GM23338 (cell line): ENCODE results near the gene PTPRN2. TPM values are rescaled to one million over a fixed set of nuclear protein-coding genes. Genes with fewer than 3 reads are reported as not detected.

Source experiments
- ATAC-seq: fragments of 200-7000 bp; cut with Tn5 transposase; 3 replicates; pipeline ENCODE4 v1.9.1; 2020
- DNase-seq: peaks from one replicate; pipeline ENCODE4 v3.0.0-alpha.2; 2015; ENCODE audit warnings: low spot score
- H2AFZ ChIP-seq: fragments of 200-600 bp; sonication (generic); 2 replicates; pipeline ENCODE4 v1.8.0; 2016; ENCODE audit warnings: antibody characterized with exemption, mild to moderate bottlenecking, moderate library complexity
- H3F3A ChIP-seq: fragments of 200-600 bp; sonication (generic); replicated peaks from 2 replicates; pipeline ENCODE4 v1.8.0; 2017; ENCODE audit warnings: antibody characterized with exemption, mixed run types, low read depth
- H3K27ac ChIP-seq: fragments of 200-600 bp; sonication (generic); 2 replicates; pipeline ENCODE4 v1.6.1; 2016; ENCODE audit warnings: low read depth
- H3K27me3 ChIP-seq: fragments of 200-600 bp; sonication (generic); 2 replicates; pipeline ENCODE4 v1.8.0; 2016; ENCODE audit warnings: mild to moderate bottlenecking, mixed run types, moderate library complexity; ENCODE audit not compliant: insufficient read depth
- H3K36me3 ChIP-seq: fragments of 200-600 bp; sonication (generic); 2 replicates; pipeline ENCODE4 v1.8.0; 2016; ENCODE audit warnings: mild to moderate bottlenecking; ENCODE audit not compliant: insufficient read depth
- H3K4me1 ChIP-seq: fragments of 200-600 bp; sonication (generic); 2 replicates; pipeline ENCODE4 v1.8.0; 2016; ENCODE audit warnings: mild to moderate bottlenecking, moderate library complexity; ENCODE audit not compliant: insufficient read depth
- H3K4me2 ChIP-seq: fragments of 200-600 bp; sonication (generic); 2 replicates; pipeline ENCODE4 v1.7.1; 2017; ENCODE audit warnings: mixed run types
- H3K4me3 ChIP-seq: fragments of 200-600 bp; sonication (generic); 2 replicates; pipeline ENCODE4 v1.6.1; 2016; ENCODE audit warnings: mixed run types
- H3K79me2 ChIP-seq: fragments of 200-600 bp; sonication (generic); replicated peaks from 2 replicates; pipeline ENCODE4 v1.8.0; 2017; ENCODE audit warnings: mild to moderate bottlenecking; ENCODE audit not compliant: insufficient read depth
- H3K9me2 ChIP-seq: fragments of 200-600 bp; sonication (generic); 2 replicates; pipeline ENCODE4 v1.8.0; 2017; ENCODE audit not compliant: insufficient read depth
- H4K20me1 ChIP-seq: fragments of 200-600 bp; sonication (generic); replicated peaks from 2 replicates; pipeline ENCODE4 v1.8.0; 2017; ENCODE audit warnings: mild to moderate bottlenecking; ENCODE audit not compliant: insufficient read depth
- H3K27ac Mint-ChIP-seq: 2 replicates; pipeline ENCODE4 v1.8.0; 2020; ENCODE audit warnings: inconsistent platforms, mild to moderate bottlenecking, moderate library complexity, mixed read lengths
- H3K27me3 Mint-ChIP-seq: 3 replicates; pipeline ENCODE4 v1.8.0; 2022; ENCODE audit warnings: low read depth, mild to moderate bottlenecking, moderate library complexity, mixed read lengths, inconsistent platforms; ENCODE audit not compliant: insufficient read depth, poor library complexity
- H3K36me3 Mint-ChIP-seq: 3 replicates; pipeline ENCODE4 v1.8.0; 2021; ENCODE audit warnings: low read depth, mild to moderate bottlenecking, inconsistent platforms, moderate library complexity, mixed read lengths
- H3K4me1 Mint-ChIP-seq: 3 replicates; pipeline ENCODE4 v1.8.0; 2020; ENCODE audit warnings: mild to moderate bottlenecking, inconsistent platforms, mixed read lengths
- H3K4me3 Mint-ChIP-seq: 3 replicates; pipeline ENCODE4 v1.8.0; 2021; ENCODE audit warnings: moderate library complexity, mild to moderate bottlenecking, inconsistent platforms, mixed read lengths
- H3K9me3 Mint-ChIP-seq: 3 replicates; pipeline ENCODE4 v1.8.0; 2020; ENCODE audit warnings: moderate library complexity, mild to moderate bottlenecking, inconsistent platforms, mixed read lengths
- CREB1 ChIP-seq: fragments of 250-450 bp; sonication (Bioruptor Pico); IDR thresholded peaks from 2 replicates; pipeline ENCODE4 v1.5.0; 2020; ENCODE audit warnings: low read depth, mild to moderate bottlenecking, moderate library complexity
- CTCF ChIP-seq, 2 experiments: fragments of 200-600 bp in 1 of 2; sonication (generic) in 1 of 2; conservative IDR thresholded peaks; 2 replicates each; pipeline versions ENCODE4 v1.5.1 to v1.6.1; 2016 to 2017; ENCODE audit warnings: antibody characterized with exemption in 2 of 2, low read depth in 2 of 2, mild to moderate bottlenecking in 2 of 2, moderate library complexity in 1 of 2
- ETS1 ChIP-seq: IDR thresholded peaks from 2 replicates; pipeline ENCODE4 v1.6.1; 2016; ENCODE audit warnings: antibody characterized with exemption
- EZH2 ChIP-seq: fragments of 200-600 bp; sonication (generic); IDR thresholded peaks from one replicate; pipeline ENCODE4 v1.8.0; 2017; ENCODE audit warnings: antibody characterized with exemption, mild to moderate bottlenecking, low read depth; ENCODE audit not compliant: unreplicated experiment
- JUNB ChIP-seq: IDR thresholded peaks from one replicate; pipeline ENCODE4 v1.6.1; 2016; ENCODE audit warnings: antibody characterized with exemption; ENCODE audit not compliant: unreplicated experiment
- POLR2AphosphoS5 ChIP-seq: IDR thresholded peaks from 2 replicates; pipeline ENCODE4 v1.6.1; 2016; ENCODE audit warnings: antibody characterized with exemption, low read depth
- STAT1 ChIP-seq: IDR thresholded peaks from one replicate; pipeline ENCODE4 v1.6.1; 2016; ENCODE audit warnings: antibody characterized with exemption; ENCODE audit not compliant: unreplicated experiment
- ZNF462 ChIP-seq: fragments of 250-450 bp; sonication (Bioruptor Pico); IDR thresholded peaks from 2 replicates; pipeline ENCODE4 v1.5.0; 2020; ENCODE audit warnings: mild to moderate bottlenecking, moderate library complexity
- polyA plus RNA-seq: library from polyadenylated mRNA; unstranded; fragments of >200 nt; fragmentation: Nextera tagmentation; extraction: Ambion mirVana; gene quantifications from 2 replicates; pipeline ENCODE4 v1.2.1, GENCODE V29; 2016
- total RNA-seq: library from RNA; depleted of rRNA; stranded (reverse); fragments of >200 nt; shearing (Covaris generic); gene quantifications from 2 replicates; pipeline ENCODE4 v1.2.3, GENCODE V29; 2014
- TF ChIP-seq, protein P1 (sequence below): IDR thresholded peaks from one replicate; pipeline ENCODE4 v1.6.1; 2018; ENCODE audit warnings: antibody characterized with exemption; ENCODE audit not compliant: unreplicated experiment

PTPRN2 gene
- total and polyA plus RNA-seq, 2 experiments from 2014 or later: 0.87 to 4.0 TPM

DNA sequence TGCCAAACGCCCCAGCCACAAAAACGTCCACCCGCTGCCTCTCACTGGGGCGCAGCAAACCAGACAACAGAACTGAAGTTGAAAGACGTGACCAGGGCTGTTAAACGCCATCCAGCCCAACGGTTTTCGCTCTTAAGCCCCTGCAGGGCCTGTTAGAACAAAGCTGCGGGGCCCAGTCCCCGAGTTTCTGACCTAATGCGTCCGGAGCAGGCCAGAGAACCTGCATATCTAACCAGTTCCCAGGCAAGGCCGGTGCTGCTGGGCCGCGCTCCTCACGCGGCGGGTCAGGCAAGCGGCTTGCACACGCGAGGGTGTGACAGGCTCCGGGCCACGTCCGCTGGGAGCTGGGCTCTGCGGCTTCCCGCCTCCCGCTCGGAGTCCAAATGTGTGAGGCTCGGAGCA is 87.0 kb downstream of the PTPRN2 start:
- H3K36me3 ChIP-seq: no peaks in the 10 kb centered on the region
- Mint-ChIP-seq H3K4me3 (no peak overlapping the region), H3K36me3 (peaks cover 12% of the 10 kb centered on the region), H3K27ac (no peak overlapping the region), H3K9me3 (peaks cover 69% of the 10 kb centered on the region), H3K4me1 (peaks cover 15% of the 10 kb centered on the region), H3K27me3 (peaks cover 11% of the 10 kb centered on the region)
- 0 out of 2 replicates have a peak, but pooled peaks cover 10% of the 10 kb centered on the region for H3F3A ChIP-seq
- 0 out of 2 replicates have a peak overlapping the region, but pooled peaks have one; percentile 59 for H3K4me2 ChIP-seq
- H2AFZ ChIP-seq: peak overlapping the region; percentile 49; the same call in 1 of the 2 replicates
- H3K79me2 ChIP-seq: no peaks in the 10 kb centered on the region
- H3K4me3 ChIP-seq: no peak overlapping the region
- DNase-seq: peak; percentile 71
- H3K27me3 ChIP-seq: no peaks in the 10 kb centered on the region
- peak; percentile 74 for ATAC-seq
- peak overlapping the region; percentile 52; the same call in 1 of the 2 replicates for H3K27ac ChIP-seq
- peaks cover 27% of the 10 kb centered on the region for H3K4me1 ChIP-seq
- no peaks in the 10 kb centered on the region for H3K9me2 ChIP-seq
- TF ChIP-seq ZNF462 (CRISPR knock-in tag) (no peak), ETS1 (no peak), POLR2AphosphoS5 (no peak), CTCF (conservative IDR thresholded peaks at IDR 0.05; ENCODE audit: low read depth in 2 of 2) (no peak), STAT1 (no peak), JUNB (no peak), EZH2 (no peak), CREB1 (CRISPR knock-in tag) (no peak)
- TF ChIP-seq, protein P1, sequence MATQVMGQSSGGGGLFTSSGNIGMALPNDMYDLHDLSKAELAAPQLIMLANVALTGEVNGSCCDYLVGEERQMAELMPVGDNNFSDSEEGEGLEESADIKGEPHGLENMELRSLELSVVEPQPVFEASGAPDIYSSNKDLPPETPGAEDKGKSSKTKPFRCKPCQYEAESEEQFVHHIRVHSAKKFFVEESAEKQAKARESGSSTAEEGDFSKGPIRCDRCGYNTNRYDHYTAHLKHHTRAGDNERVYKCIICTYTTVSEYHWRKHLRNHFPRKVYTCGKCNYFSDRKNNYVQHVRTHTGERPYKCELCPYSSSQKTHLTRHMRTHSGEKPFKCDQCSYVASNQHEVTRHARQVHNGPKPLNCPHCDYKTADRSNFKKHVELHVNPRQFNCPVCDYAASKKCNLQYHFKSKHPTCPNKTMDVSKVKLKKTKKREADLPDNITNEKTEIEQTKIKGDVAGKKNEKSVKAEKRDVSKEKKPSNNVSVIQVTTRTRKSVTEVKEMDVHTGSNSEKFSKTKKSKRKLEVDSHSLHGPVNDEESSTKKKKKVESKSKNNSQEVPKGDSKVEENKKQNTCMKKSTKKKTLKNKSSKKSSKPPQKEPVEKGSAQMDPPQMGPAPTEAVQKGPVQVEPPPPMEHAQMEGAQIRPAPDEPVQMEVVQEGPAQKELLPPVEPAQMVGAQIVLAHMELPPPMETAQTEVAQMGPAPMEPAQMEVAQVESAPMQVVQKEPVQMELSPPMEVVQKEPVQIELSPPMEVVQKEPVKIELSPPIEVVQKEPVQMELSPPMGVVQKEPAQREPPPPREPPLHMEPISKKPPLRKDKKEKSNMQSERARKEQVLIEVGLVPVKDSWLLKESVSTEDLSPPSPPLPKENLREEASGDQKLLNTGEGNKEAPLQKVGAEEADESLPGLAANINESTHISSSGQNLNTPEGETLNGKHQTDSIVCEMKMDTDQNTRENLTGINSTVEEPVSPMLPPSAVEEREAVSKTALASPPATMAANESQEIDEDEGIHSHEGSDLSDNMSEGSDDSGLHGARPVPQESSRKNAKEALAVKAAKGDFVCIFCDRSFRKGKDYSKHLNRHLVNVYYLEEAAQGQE: no peak
- H4K20me1 ChIP-seq: no peaks in the 10 kb centered on the region
